ENCODE data around the gene AGO1. TPM values are rescaled to one million over a fixed set of nuclear protein-coding genes. Genes with fewer than 3 reads are reported as not detected.

AGO1 gene
- polyA plus RNA-seq, 2 of the 4 experiments (the other 2 are of a cell fraction): 5.6 to 7.0 TPM

GRCh38 chr1:35845766-35846165 lies 37.2 kb upstream of the AGO1 start:
- ATAC-seq (no peak), FAIRE-seq (no peak), DNase-seq (ENCODE audit: low read depth in 1 of 2, low spot score in 1 of 2) (no peak)
- Histone ChIP-seq H3K4me3 (no peak overlapping the region), H3K4me2 (no peak overlapping the region), H3K9me3 (no peaks in the 10 kb centered on the region), H3K27ac (no peak overlapping the region), H3K4me1 (no peaks in the 10 kb centered on the region)
- TF ChIP-seq HMGXB4 (CRISPR knock-in tag; IDR thresholded peaks at IDR 0.05; ENCODE audit: borderline replicate concordance) (no peak), ZNF302 (CRISPR knock-in tag; IDR thresholded peaks at IDR 0.05) (no peak), BHLHE40 (IDR thresholded peaks at IDR 0.05; ENCODE audit: low read depth, low read length) (no peak), HOXA7 (CRISPR knock-in tag; IDR thresholded peaks at IDR 0.05) (no peak), CHD4 (IDR thresholded peaks at IDR 0.05; ENCODE audit: borderline replicate concordance) (no peak), JUN (IDR thresholded peaks at IDR 0.05) (no peak), RCOR1 (IDR thresholded peaks at IDR 0.05; ENCODE audit: low read depth, low read length) (no peak), FOSB (CRISPR knock-in tag; IDR thresholded peaks at IDR 0.05) (no peak), SREBF2 (IDR thresholded peaks at IDR 0.05) (no peak), USF2 (IDR thresholded peaks at IDR 0.05) (no peak), KDM5A (IDR thresholded peaks at IDR 0.05) (no peak)
- ChIA-PET CTCF (no interaction called here), POLR2A (no interaction called here)
- 79% methylated on average over 1 of the region's 1 CpG for WGBS (ENCODE audit: missing lambda C conversion rate)

GRCh38 chr1:35847935-35848565 lies 35.0 kb upstream of the AGO1 start:
- H3K4me2 ChIP-seq: no peak overlapping the region
- no peak for ATAC-seq
- DNase-seq (ENCODE audit: low read depth in 1 of 2, low spot score in 1 of 2): no peak
- no peak overlapping the region for H3K27ac ChIP-seq
- ChIA-PET POLR2A (no interaction called here), CTCF (interaction anchor here (0.7 kb wide), 1 partner anchor 9 kb away, joined by 3 read pairs; no protein-coding TSS in a partner anchor)
- 100% methylated on average over 1 of the region's 1 CpG for WGBS (ENCODE audit: missing lambda C conversion rate)
- H3K4me1 ChIP-seq: no peaks in the 10 kb centered on the region
- no peaks in the 10 kb centered on the region for H3K9me3 ChIP-seq
- no peak overlapping the region for H3K4me3 ChIP-seq
- no peak for FAIRE-seq
- TF ChIP-seq RFX5 (IDR thresholded peaks at IDR 0.05) (no peak), RARB (CRISPR knock-in tag; IDR thresholded peaks at IDR 0.05) (no peak), ZFP36 (IDR thresholded peaks at IDR 0.05; ENCODE audit: borderline replicate concordance, partially characterized antibody) (no peak), FOSL2 (IDR thresholded peaks at IDR 0.05) (no peak), FOSL2 (CRISPR knock-in tag; IDR thresholded peaks at IDR 0.05) (no peak), JUN (IDR thresholded peaks at IDR 0.05) (no peak), JUNB (IDR thresholded peaks at IDR 0.05) (no peak), POLR2AphosphoS2 (conservative IDR thresholded peaks at IDR 0.05; ENCODE audit: low read length) (no peak), BHLHE40 (IDR thresholded peaks at IDR 0.05; ENCODE audit: low read depth, low read length) (no peak), KDM5A (IDR thresholded peaks at IDR 0.05) (no peak), HEYL (CRISPR knock-in tag; IDR thresholded peaks at IDR 0.05) (no peak), GATA3 (IDR thresholded peaks at IDR 0.05; ENCODE audit: borderline replicate concordance) (no peak)

- Histone ChIP-seq H3K4me2 (no peak overlapping the region), H3K9me3 (no peaks in the 10 kb centered on the region), H3K27ac (no peak overlapping the region), H3K4me3 (no peak overlapping the region), H3K4me1 (no peaks in the 10 kb centered on the region)
- no peak for ATAC-seq
- FAIRE-seq: no peak
- TF ChIP-seq ELK1 (IDR thresholded peaks at IDR 0.05; ENCODE audit: low read depth, low read length) (no peak), NPAS2 (CRISPR knock-in tag; IDR thresholded peaks at IDR 0.05; ENCODE audit: borderline replicate concordance) (no peak), ZNF302 (CRISPR knock-in tag; IDR thresholded peaks at IDR 0.05) (no peak), EHMT2 (IDR thresholded peaks at IDR 0.05; ENCODE audit: low read depth) (no peak)
- DNase-seq (ENCODE audit: low read depth in 1 of 2, low spot score in 1 of 2): no peak
- CTCF ChIA-PET: interaction anchor here (0.6 to 1.2 kb wide), 2 partner anchors 8 to 9 kb away, joined by 4 read pairs; no protein-coding TSS in a partner anchor
- WGBS (ENCODE audit: missing lambda C conversion rate): 93% methylated on average over 2 of the region's 2 CpGs
- POLR2A ChIA-PET: no interaction called here
Observed at GRCh38 chr1:35850051-35850450, 33.0 kb upstream of the AGO1 start.

Measured in A549 (cell line).